ENCODE data around the gene C1QTNF2.

The C1QTNF2 gene

GRCh38 chr5:160357861-160358411, 12.5 kb downstream of the C1QTNF2 start:
- no peak for DNase-seq (ENCODE audit: low read depth)
- no peak for TF ChIP-seq CTCF (IDR thresholded peaks at IDR 0.05; ENCODE audit: low read length, missing control alignments)
- H3K4me3 ChIP-seq (replicated peaks; ENCODE audit: low read depth, low read length): no peak overlapping the region

GRCh38 chr5:160357394-160357793, 13.0 kb downstream of the C1QTNF2 start:
- H3K4me3 ChIP-seq (replicated peaks; ENCODE audit: low read depth, low read length): no peak overlapping the region
- no peak for DNase-seq (ENCODE audit: low read depth)
- no peak for TF ChIP-seq CTCF (IDR thresholded peaks at IDR 0.05; ENCODE audit: low read length, missing control alignments)

- H3K4me3 ChIP-seq (replicated peaks; ENCODE audit: low read depth, low read length): no peak overlapping the region
- no peak for DNase-seq (ENCODE audit: low read depth)
- TF ChIP-seq CTCF (IDR thresholded peaks at IDR 0.05; ENCODE audit: low read length, missing control alignments): no peak
Measured at GRCh38 chr5:160356550-160357347, 13.7 kb downstream of the C1QTNF2 start.

GRCh38 chr5:160354666-160355065, 15.8 kb downstream of the C1QTNF2 start:
- no peak for TF ChIP-seq CTCF (IDR thresholded peaks at IDR 0.05; ENCODE audit: low read length, missing control alignments)

GRCh38 chr5:160353379-160353778, 17.0 kb downstream of the C1QTNF2 start:
- no peak for DNase-seq (ENCODE audit: low read depth)
- no peak overlapping the region for H3K4me3 ChIP-seq (replicated peaks; ENCODE audit: low read depth, low read length)
- no peak for TF ChIP-seq CTCF (IDR thresholded peaks at IDR 0.05; ENCODE audit: low read length, missing control alignments)

More at GRCh38 chr5:160354666-160355065, 15.8 kb downstream of the C1QTNF2 start:
- H3K4me3 ChIP-seq (replicated peaks; ENCODE audit: low read depth, low read length): no peak overlapping the region
- DNase-seq (ENCODE audit: low read depth): no peak

- no peak for TF ChIP-seq CTCF (IDR thresholded peaks at IDR 0.05; ENCODE audit: low read length, missing control alignments)
- no peak for DNase-seq (ENCODE audit: low read depth)
Measured at GRCh38 chr5:160352308-160352707, 18.1 kb downstream of the C1QTNF2 start.

GRCh38 chr5:160349935-160350303, 20.5 kb downstream of the C1QTNF2 start:
- no peak for TF ChIP-seq CTCF (IDR thresholded peaks at IDR 0.05; ENCODE audit: low read length, missing control alignments)
- DNase-seq (ENCODE audit: low read depth): no peak

More at GRCh38 chr5:160352308-160352707, 18.1 kb downstream of the C1QTNF2 start:
- H3K4me3 ChIP-seq (replicated peaks; ENCODE audit: low read depth, low read length): no peak overlapping the region

More at GRCh38 chr5:160349935-160350303, 20.5 kb downstream of the C1QTNF2 start:
- no peak overlapping the region for H3K4me3 ChIP-seq (replicated peaks; ENCODE audit: low read depth, low read length)
